Natural killer cell (primary cell): ENCODE measurements around the gene ASIC3. TPM values are rescaled to one million over a fixed set of nuclear protein-coding genes. Genes with fewer than 3 reads are reported as not detected.

Experiments
- ATAC-seq, 3 donors: fragments of 150-1000 bp in 2 of 3; fragments of 200-7000 bp in 1 of 3; cut with Tn5 transposase; 1 replicate in 1 of 3; 2 replicates in 2 of 3; pipeline ENCODE4 v1.10.0; 2021; ENCODE audit warnings: mild to moderate bottlenecking in 2 of 3, moderate library complexity in 2 of 3
- DNase-seq, 2 donors: peaks; one replicate each; pipeline versions ENCODE4 v3.0.0 to v3.0.0-alpha.2; 2013 to 2021; ENCODE audit warnings: mixed read lengths in 1 of 2
- H3K27ac ChIP-seq: one replicate; pipeline ENCODE4 v1.5.1; 2013; ENCODE audit warnings: mild to moderate bottlenecking, low read length
- H3K27me3 ChIP-seq: one replicate; pipeline ENCODE4 v1.6.1; 2013; ENCODE audit warnings: low read length; ENCODE audit not compliant: control insufficient read depth, insufficient read depth
- H3K36me3 ChIP-seq: one replicate; pipeline ENCODE4 v1.6.1; 2013; ENCODE audit warnings: low read length; ENCODE audit not compliant: control insufficient read depth, insufficient read depth
- H3K4me1 ChIP-seq: one replicate; pipeline ENCODE4 v1.6.1; 2013; ENCODE audit warnings: low read length; ENCODE audit not compliant: control insufficient read depth, insufficient read depth
- H3K4me3 ChIP-seq: one replicate; pipeline ENCODE4 v1.5.1; 2013; ENCODE audit warnings: low read length
- H3K9me3 ChIP-seq: one replicate; pipeline ENCODE4 v1.6.1; 2013; ENCODE audit warnings: low read length; ENCODE audit not compliant: control insufficient read depth, insufficient read depth
- H3K27ac Mint-ChIP-seq, 2 donors: one replicate each; pipeline ENCODE4 v1.8.0; 2022; ENCODE audit warnings: mild to moderate bottlenecking in 2 of 2, mixed read lengths in 2 of 2, moderate library complexity in 1 of 2
- H3K27me3 Mint-ChIP-seq, 2 donors: one replicate each; pipeline ENCODE4 v1.8.0; 2022; ENCODE audit warnings: low read depth in 2 of 2, mixed read lengths in 2 of 2
- H3K36me3 Mint-ChIP-seq: one replicate; pipeline ENCODE4 v1.8.0; 2022; ENCODE audit warnings: mixed read lengths
- H3K4me1 Mint-ChIP-seq, 2 donors: one replicate each; pipeline ENCODE4 v1.8.0; 2022; ENCODE audit warnings: mixed read lengths in 2 of 2
- H3K4me3 Mint-ChIP-seq: one replicate; pipeline ENCODE4 v1.8.0; 2022; ENCODE audit warnings: mild to moderate bottlenecking, moderate library complexity, mixed read lengths
- H3K9me3 Mint-ChIP-seq, 2 donors: one replicate each; pipeline ENCODE4 v1.8.0; 2022; ENCODE audit warnings: mixed read lengths in 2 of 2
- WGBS: methylation state at CpG from one replicate; pipeline ENCODE4 v1.1.7; 2013; ENCODE audit warnings: missing lambda C conversion rate; ENCODE audit not compliant: insufficient coverage; 5-methylcytosine and 5-hydroxymethylcytosine counted together
- intact Hi-C: fragments of 100-400 bp; cut with micrococcal nuclease; formaldehyde crosslinking; loops from one replicate; pipeline ENCODE4 v1.14.2; 2022
- total RNA-seq, 4 donors: library from RNA; stranded (reverse); fragments of 120-200 nt in 1 of 4; gene quantifications; one replicate each; pipeline versions ENCODE4 v1.2.3 to v1.2.4, GENCODE V29; 2013 to 2022
- TF ChIP-seq, protein P1 (sequence below): fragments of 200-600 bp; IDR thresholded peaks from one replicate; pipeline ENCODE4 v1.8.0; 2022; ENCODE audit warnings: antibody characterized with exemption

Gene ASIC3
- total RNA-seq, 3 donors from 2014 or later (not counting 1 experiment from before 2014, with no cell fraction given): 5.7 to 7.9 (median 5.9) TPM

DNA sequence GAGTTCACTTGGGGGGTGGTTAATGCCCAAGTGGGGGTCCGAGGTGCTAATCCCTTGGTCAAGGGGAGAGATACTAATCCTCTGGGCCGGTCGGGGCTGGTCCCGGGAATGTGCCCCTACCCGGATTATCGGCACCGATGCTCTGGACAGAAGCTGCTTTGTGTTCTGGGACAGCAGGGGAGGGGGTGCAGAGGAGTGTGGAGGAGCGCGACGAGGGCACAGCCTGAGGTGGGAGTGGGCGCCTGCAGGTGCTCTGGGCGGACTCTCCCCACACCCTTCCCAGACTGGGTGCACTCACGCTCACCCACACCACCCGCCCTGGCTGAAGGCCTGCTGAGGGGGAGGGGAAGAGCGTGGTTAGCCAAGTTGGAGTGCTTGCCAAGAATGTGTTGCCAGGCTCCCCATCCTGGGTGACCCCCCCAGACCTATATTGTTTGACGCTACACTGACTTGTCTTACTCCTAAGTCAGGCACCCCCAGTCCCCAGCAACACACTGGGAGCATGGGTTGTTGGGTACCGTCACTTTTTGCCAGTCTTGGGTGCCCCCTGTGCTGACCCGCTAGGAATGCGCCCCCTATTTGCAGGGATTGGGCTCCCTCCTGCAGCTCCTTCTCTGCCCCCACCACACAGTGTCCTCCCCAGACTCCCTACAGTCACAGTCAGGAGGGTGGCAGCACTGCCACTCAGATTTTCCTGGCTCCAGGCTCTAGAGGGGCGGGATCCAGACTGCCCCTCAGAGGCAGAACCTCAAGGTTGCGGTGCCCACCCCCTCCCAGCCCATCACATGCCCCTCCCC is 12.3 kb downstream of the ASIC3 start:
- no peaks in the 10 kb centered on the region for H3K9me3 Mint-ChIP-seq
- H3K4me1 ChIP-seq: peaks cover 37% of the 10 kb centered on the region
- TF ChIP-seq, protein P1, sequence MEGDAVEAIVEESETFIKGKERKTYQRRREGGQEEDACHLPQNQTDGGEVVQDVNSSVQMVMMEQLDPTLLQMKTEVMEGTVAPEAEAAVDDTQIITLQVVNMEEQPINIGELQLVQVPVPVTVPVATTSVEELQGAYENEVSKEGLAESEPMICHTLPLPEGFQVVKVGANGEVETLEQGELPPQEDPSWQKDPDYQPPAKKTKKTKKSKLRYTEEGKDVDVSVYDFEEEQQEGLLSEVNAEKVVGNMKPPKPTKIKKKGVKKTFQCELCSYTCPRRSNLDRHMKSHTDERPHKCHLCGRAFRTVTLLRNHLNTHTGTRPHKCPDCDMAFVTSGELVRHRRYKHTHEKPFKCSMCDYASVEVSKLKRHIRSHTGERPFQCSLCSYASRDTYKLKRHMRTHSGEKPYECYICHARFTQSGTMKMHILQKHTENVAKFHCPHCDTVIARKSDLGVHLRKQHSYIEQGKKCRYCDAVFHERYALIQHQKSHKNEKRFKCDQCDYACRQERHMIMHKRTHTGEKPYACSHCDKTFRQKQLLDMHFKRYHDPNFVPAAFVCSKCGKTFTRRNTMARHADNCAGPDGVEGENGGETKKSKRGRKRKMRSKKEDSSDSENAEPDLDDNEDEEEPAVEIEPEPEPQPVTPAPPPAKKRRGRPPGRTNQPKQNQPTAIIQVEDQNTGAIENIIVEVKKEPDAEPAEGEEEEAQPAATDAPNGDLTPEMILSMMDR: no peak
- intact Hi-C loops: no loop called here
- ATAC-seq (no peak), DNase-seq (peak in 1 of 2 donors; percentile 46)
- peak overlapping the region; percentile 96 for H3K4me3 Mint-ChIP-seq
- H3K9me3 ChIP-seq: no peaks in the 10 kb centered on the region
- H3K27ac Mint-ChIP-seq: peak overlapping the region in 1 of 2 donors; percentile 93
- H3K36me3 ChIP-seq: peaks cover 11% of the 10 kb centered on the region
- H3K27me3 ChIP-seq: no peaks in the 10 kb centered on the region
- no peaks in the 10 kb centered on the region for H3K36me3 Mint-ChIP-seq
- H3K27me3 Mint-ChIP-seq: no peaks in the 10 kb centered on the region
- 32% methylated on average over 14 of the region's 21 CpGs for WGBS
- H3K4me3 ChIP-seq: peak overlapping the region; percentile 68
- peaks cover 16 to 45% of the 10 kb centered on the region in 2 donors for H3K4me1 Mint-ChIP-seq
- H3K27ac ChIP-seq: no peak overlapping the region

DNA sequence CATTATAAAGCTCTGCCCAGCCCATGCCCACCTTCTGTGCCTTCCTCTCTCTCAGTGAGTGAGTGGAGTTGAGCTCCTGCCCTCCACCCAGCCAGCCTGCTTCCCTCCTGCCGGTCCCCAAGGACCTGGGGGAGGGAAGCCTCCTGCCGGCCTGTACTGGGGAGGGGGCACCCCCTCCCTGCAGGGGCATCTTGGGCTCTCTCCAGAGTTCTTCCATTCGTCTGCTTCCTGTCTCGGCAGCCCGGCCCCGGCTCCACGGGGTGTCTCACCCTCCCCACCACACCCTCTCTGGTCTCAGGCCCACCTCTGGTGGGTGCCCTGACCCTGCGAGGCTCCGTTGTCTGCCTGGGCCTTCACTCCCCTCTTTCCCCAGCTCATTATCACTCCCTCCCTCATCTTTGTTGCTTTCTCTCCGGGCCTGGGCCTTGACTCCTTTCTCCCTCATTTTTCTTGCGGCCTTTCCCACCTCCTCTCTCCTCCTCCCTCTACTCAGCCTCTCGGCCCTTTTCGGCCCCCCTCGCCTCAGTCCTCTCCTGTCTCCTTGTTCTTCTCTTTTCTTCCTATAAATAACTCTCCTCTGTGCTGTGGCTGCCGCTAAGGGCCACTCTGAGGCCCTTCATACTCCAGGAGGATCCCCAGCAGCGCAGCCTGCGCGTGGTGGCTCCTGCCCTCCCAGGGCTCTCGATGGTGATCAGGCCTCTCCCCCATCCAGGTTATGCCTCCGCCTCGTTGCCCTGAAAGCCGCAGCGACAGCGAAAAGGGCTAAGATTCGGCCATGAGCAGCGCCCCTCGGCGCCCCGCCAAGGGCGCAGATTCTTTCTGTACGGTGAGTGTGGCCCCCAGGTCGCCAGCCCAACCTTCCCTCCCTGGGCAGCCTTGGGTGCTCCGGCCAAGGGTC is 13.1 kb downstream of the ASIC3 start:
- TF ChIP-seq, protein P1: no peak
- peaks cover 11% of the 10 kb centered on the region for H3K36me3 ChIP-seq
- no peaks in the 10 kb centered on the region for H3K27me3 Mint-ChIP-seq
- intact Hi-C loops: no loop called here
- no peaks in the 10 kb centered on the region for H3K27me3 ChIP-seq
- H3K9me3 ChIP-seq: no peaks in the 10 kb centered on the region
- no peak overlapping the region for H3K27ac ChIP-seq
- H3K4me3 ChIP-seq: no peak overlapping the region
- DNase-seq: no peak
- WGBS: 90% methylated on average over 32 of the region's 33 CpGs
- H3K4me1 ChIP-seq: peaks cover 37% of the 10 kb centered on the region
- H3K9me3 Mint-ChIP-seq: no peaks in the 10 kb centered on the region
- H3K4me1 Mint-ChIP-seq: peaks cover 16 to 45% of the 10 kb centered on the region in 2 donors
- peak overlapping the region; percentile 69 for H3K4me3 Mint-ChIP-seq
- ATAC-seq: no peak
- H3K36me3 Mint-ChIP-seq: no peaks in the 10 kb centered on the region
- peak overlapping the region in 1 of 2 donors; percentile 36 for H3K27ac Mint-ChIP-seq

GRCh38 chr7:151062111-151062398 is 13.7 kb downstream of the ASIC3 start:
- no peaks in the 10 kb centered on the region for H3K9me3 Mint-ChIP-seq
- Histone ChIP-seq H3K27me3 (no peaks in the 10 kb centered on the region), H3K36me3 (peaks cover 11% of the 10 kb centered on the region), H3K4me1 (peaks cover 32% of the 10 kb centered on the region), H3K27ac (no peak overlapping the region), H3K4me3 (no peak overlapping the region), H3K9me3 (no peaks in the 10 kb centered on the region)
- no peaks in the 10 kb centered on the region for H3K36me3 Mint-ChIP-seq
- TF ChIP-seq, protein P1: no peak
- intact Hi-C loops: no loop called here
- H3K27me3 Mint-ChIP-seq: no peaks in the 10 kb centered on the region
- no peak for ATAC-seq
- peak overlapping the region; percentile 69 for H3K4me3 Mint-ChIP-seq
- peaks cover 14 to 39% of the 10 kb centered on the region in 2 donors for H3K4me1 Mint-ChIP-seq
- WGBS: 97% methylated on average over 11 of the region's 11 CpGs
- no peak overlapping the region for H3K27ac Mint-ChIP-seq
- no peak for DNase-seq
